GM23248 (cell line): ENCODE data around the gene CHRNA3.

Experiments
- EZH2 ChIP-seq: fragments of 200-600 bp; sonication (generic); IDR thresholded peaks from 2 replicates; pipeline ENCODE4 v1.6.1; 2018; ENCODE audit warnings: antibody characterized with exemption, mild to moderate bottlenecking; ENCODE audit not compliant: insufficient read depth, poor library complexity, severe bottlenecking
- EZH2phosphoT487 ChIP-seq: fragments of 200-600 bp; sonication (generic); IDR thresholded peaks from 2 replicates; pipeline ENCODE4 v1.6.1; 2018; ENCODE audit warnings: antibody characterized with exemption, moderate library complexity, mild to moderate bottlenecking, low read depth; ENCODE audit not compliant: insufficient read depth

GRCh38 chr15:78551902-78552301 is 68.9 kb downstream of the CHRNA3 start:
- TF ChIP-seq EZH2 (no peak), EZH2phosphoT487 (no peak)
